D721Med (cell line): ENCODE measurements around the gene PDE1A.

Source experiments
- DNase-seq: peaks from one replicate; pipeline ENCODE4 v3.0.0; 2011; ENCODE audit warnings: low spot score; ENCODE audit not compliant: insufficient read length
- FAIRE-seq: peaks from 2 replicates; lab custom pipeline; 2011; peaks lifted over from hg19 to GRCh38; lab: Jason Lieb, UNC
- CTCF ChIP-seq: IDR thresholded peaks from 2 replicates; pipeline ENCODE4 v1.5.1; 2012; ENCODE audit warnings: mild to moderate bottlenecking, control low read depth; ENCODE audit not compliant: insufficient read depth; ENCODE audit errors: missing control alignments

Gene PDE1A

GRCh38 chr2:182372661-182373060 lies 54.2 kb downstream of the PDE1A start:
- FAIRE-seq, result no peak
- DNase-seq, result no peak

GRCh38 chr2:182368996-182369395 lies 57.8 kb downstream of the PDE1A start:
- no peak for TF ChIP-seq CTCF
- FAIRE-seq (no peak), DNase-seq (no peak)

More at GRCh38 chr2:182372661-182373060, 54.2 kb downstream of the PDE1A start:
- no peak for TF ChIP-seq CTCF

- FAIRE-seq (no peak), DNase-seq (no peak)
- TF ChIP-seq CTCF, result no peak
Measured at GRCh38 chr2:182368446-182368845, 58.4 kb downstream of the PDE1A start.

DNA sequence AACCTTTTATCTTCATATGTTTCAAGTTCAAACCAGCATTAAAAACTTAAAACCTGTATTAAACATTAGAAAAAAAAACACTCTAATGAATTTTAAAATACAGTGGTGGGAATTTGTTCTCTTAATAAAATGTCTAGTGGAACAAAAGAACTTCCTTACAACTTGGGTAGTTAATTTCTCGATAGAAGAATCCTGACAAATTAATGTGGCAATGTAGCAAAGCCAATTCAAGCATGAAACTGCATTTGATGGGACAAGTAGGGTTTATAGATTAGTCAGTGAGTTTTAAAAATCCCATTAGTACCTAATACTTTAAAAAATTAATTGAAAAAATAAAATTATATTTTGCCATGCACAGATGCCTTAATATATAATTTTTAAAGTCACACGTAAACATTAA lies 59.4 kb downstream of the PDE1A start:
- no peak for TF ChIP-seq CTCF
- DNase-seq (no peak), FAIRE-seq (no peak)

DNA sequence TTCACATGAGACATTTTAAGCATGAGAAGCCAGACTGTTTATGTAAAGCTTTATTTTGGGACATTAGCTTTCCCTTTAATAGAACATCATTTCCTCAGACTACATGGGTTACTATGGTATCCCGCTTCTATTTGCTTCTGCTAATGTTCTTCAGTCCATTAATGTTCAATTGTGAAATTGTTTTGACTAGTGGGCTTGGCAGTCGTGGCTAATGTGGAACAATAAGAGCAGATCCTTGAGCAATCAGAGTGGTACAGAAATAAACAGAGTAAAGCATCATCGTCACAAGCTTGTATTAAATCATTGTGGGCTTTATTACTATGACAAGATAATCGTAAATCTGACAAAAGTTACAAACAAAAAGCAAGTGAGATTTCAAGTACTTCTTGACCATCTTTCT lies 60.2 kb downstream of the PDE1A start:
- no peak for TF ChIP-seq CTCF
- no peak for FAIRE-seq
- no peak for DNase-seq

DNA sequence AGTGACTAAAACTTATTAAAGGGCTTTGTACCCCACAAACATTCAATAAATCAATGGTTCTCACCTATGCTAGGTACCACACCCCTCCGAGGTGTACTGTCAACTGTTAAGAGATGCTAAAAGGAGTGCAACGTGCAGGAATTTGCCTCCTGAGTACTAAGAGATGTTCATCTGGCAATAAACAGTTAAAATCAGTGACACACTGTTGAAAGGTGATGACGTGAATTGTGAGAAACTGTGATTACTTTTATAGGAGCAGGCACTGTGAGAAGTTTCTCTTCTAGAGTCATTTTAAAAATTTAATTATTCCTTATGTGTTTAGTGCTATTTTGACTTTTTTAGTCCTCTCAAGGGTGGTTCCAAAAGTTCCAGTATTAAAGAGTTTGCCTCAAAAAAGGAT lies 61.0 kb downstream of the PDE1A start:
- TF ChIP-seq CTCF, result no peak
- DNase-seq (no peak), FAIRE-seq (no peak)

GRCh38 chr2:182361477-182361876 lies 65.4 kb downstream of the PDE1A start:
- DNase-seq (no peak), FAIRE-seq (no peak)
- no peak for TF ChIP-seq CTCF
